PC-3 (cell line): ENCODE measurements around the gene ITGB1. TPM values are rescaled to one million over a fixed set of nuclear protein-coding genes. Genes with fewer than 3 reads are reported as not detected.
A peak's percentile ranks its signal among the peaks of the same experiment; 100 is the strongest.

Source experiments
- ATAC-seq: fragments of 200-7000 bp; cut with Tn5 transposase; 2 replicates; pipeline ENCODE4 v1.9.1; 2020; ENCODE audit warnings: mild to moderate bottlenecking, moderate library complexity
- BruUV-seq: library from RNA; stranded (reverse); fragments of 400-500 nt; replicated peaks from 2 replicates; lab custom pipeline; 2021; lab: Mats Ljungman, UMichigan
- CTCF ChIA-PET: fragments of 300-600 bp; sonication (Branson Sonifier 250); formaldehyde crosslinking; loops from one replicate; lab custom pipeline; 2022; ENCODE audit warnings: antibody characterized with exemption; lab: Charles Lee
- POLR2A ChIA-PET: fragments of 300-600 bp; sonication (Branson Sonifier 250); formaldehyde crosslinking; loops from one replicate; lab custom pipeline; 2022; ENCODE audit warnings: antibody characterized with exemption; ENCODE audit not compliant: unreplicated experiment; lab: Charles Lee
- DNase-seq: peaks from one replicate; pipeline ENCODE4 v3.0.0-alpha.2; 2015
- H2AFZ ChIP-seq: fragments of 300-600 bp; sonication (generic); 2 replicates; pipeline ENCODE4 v1.6.0; 2016; ENCODE audit warnings: antibody characterized with exemption, low read length
- H3F3A ChIP-seq: fragments of 300-600 bp; sonication (generic); one replicate; pipeline ENCODE4 v1.6.0; 2017; ENCODE audit warnings: antibody characterized with exemption, low read length, control low read depth, mild to moderate bottlenecking; ENCODE audit not compliant: unreplicated experiment
- H3K27ac ChIP-seq: fragments of 300-600 bp; sonication (generic); 2 replicates; pipeline ENCODE4 v1.5.1; 2016; ENCODE audit warnings: mild to moderate bottlenecking, low read length
- H3K27me3 ChIP-seq: fragments of 300-600 bp; sonication (generic); 2 replicates; pipeline ENCODE4 v1.6.1; 2016; ENCODE audit warnings: low read length, mixed read lengths
- H3K36me3 ChIP-seq: fragments of 300-600 bp; sonication (generic); 2 replicates; pipeline ENCODE4 v1.6.1; 2016; ENCODE audit warnings: low read depth, mixed run types, low read length, mixed read lengths
- H3K4me1 ChIP-seq: fragments of 300-600 bp; sonication (generic); 2 replicates; pipeline ENCODE4 v1.5.1; 2016; ENCODE audit warnings: low read length; ENCODE audit not compliant: insufficient read depth
- H3K4me2 ChIP-seq: fragments of 300-600 bp; sonication (generic); 2 replicates; pipeline ENCODE4 v1.6.0; 2016; ENCODE audit warnings: low read length
- H3K4me3 ChIP-seq: fragments of 300-600 bp; sonication (generic); 2 replicates; pipeline ENCODE4 v1.5.1; 2016; ENCODE audit warnings: mild to moderate bottlenecking, low read length, mixed read lengths
- H3K79me2 ChIP-seq: fragments of 300-600 bp; sonication (generic); 2 replicates; pipeline ENCODE4 v1.6.1; 2017; ENCODE audit warnings: low read length, mixed read lengths
- H3K9ac ChIP-seq: fragments of 300-600 bp; sonication (generic); 2 replicates; pipeline ENCODE4 v1.6.0; 2016; ENCODE audit warnings: mild to moderate bottlenecking, low read length
- H3K9me2 ChIP-seq: fragments of 300-600 bp; sonication (generic); replicated peaks from 2 replicates; pipeline ENCODE4 v1.6.1; 2016; ENCODE audit warnings: mixed run types, low read length, mixed read lengths
- H3K9me3 ChIP-seq: fragments of 300-600 bp; sonication (generic); 2 replicates; pipeline ENCODE4 v1.6.1; 2016; ENCODE audit warnings: low read length, mixed read lengths
- H4K20me1 ChIP-seq: fragments of 300-600 bp; sonication (generic); 2 replicates; pipeline ENCODE4 v1.6.1; 2016; ENCODE audit warnings: low read length, mixed read lengths
- CTCF ChIP-seq: fragments of 300-600 bp; sonication (generic); conservative IDR thresholded peaks from 2 replicates; pipeline ENCODE4 v1.5.1; 2017; ENCODE audit warnings: antibody characterized with exemption, low read depth, mild to moderate bottlenecking, low read length
- EZH2 ChIP-seq: fragments of 300-600 bp; sonication (generic); IDR thresholded peaks from one replicate; pipeline ENCODE4 v1.6.1; 2017; ENCODE audit warnings: antibody characterized with exemption, mild to moderate bottlenecking, low read length; ENCODE audit not compliant: unreplicated experiment
- EZH2phosphoT487 ChIP-seq: fragments of 300-600 bp; sonication (generic); IDR thresholded peaks from 2 replicates; pipeline ENCODE4 v1.6.1; 2018; ENCODE audit warnings: mild to moderate bottlenecking, antibody characterized with exemption, low read length, borderline replicate concordance
- intact Hi-C: fragments of 100-400 bp; cut with micrococcal nuclease; formaldehyde crosslinking; loops from 2 replicates; pipeline ENCODE4 v1.9.0; 2023
- total RNA-seq: library from RNA; depleted of rRNA; stranded (reverse); fragments of >200 nt; gene quantifications from 2 replicates; pipeline ENCODE4 v1.2.3, GENCODE V29; 2014

ITGB1 gene
- total RNA-seq, 1 experiment from 2014 or later, result 1,010 TPM

DNA sequence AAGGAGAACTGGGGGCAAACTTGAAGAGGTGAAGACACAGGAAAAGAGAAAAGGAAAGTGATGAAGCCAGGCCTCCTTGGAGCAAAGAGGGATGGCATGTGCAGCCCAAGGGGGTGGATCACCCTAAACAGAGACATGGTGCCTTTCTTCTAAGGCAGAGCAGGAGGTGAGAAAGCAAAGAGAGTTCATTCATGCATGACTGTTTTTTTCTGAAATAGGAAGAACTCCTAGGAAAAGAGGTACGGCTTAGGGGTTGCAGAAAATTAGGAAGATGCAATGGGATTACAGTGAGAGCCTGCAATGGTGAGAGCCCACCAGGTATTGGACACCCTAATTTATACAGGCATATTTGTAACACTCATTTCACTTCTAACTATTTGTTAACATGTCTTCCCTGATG, 15.9 kb downstream of the ITGB1 start:
- no peak overlapping the region for H3K4me2 ChIP-seq
- H3K9ac ChIP-seq, result no peak overlapping the region
- no peak for ATAC-seq
- TF ChIP-seq EZH2phosphoT487 (no peak), EZH2 (no peak), CTCF (no peak)
- H2AFZ ChIP-seq, result no peak overlapping the region
- H3K4me1 ChIP-seq, result peaks cover 63% of the 10 kb centered on the region
- BruUV-seq, result no TSS peak
- peaks cover 43% of the 10 kb centered on the region for H3K36me3 ChIP-seq
- DNase-seq, result no peak
- H4K20me1 ChIP-seq, result peaks cover 94% of the 10 kb centered on the region
- H3K9me2 ChIP-seq, result no peaks in the 10 kb centered on the region
- no peak overlapping the region for H3K27ac ChIP-seq
- no peaks in the 10 kb centered on the region for H3K27me3 ChIP-seq
- ChIA-PET CTCF (no interaction called here), POLR2A (no interaction called here)
- intact Hi-C loops, result no loop called here
- H3K4me3 ChIP-seq, result no peak overlapping the region
- H3F3A ChIP-seq, result peaks cover 20% of the 10 kb centered on the region
- H3K9me3 ChIP-seq, result no peaks in the 10 kb centered on the region
- peaks cover 100% of the 10 kb centered on the region for H3K79me2 ChIP-seq

GRCh38 chr10:32941357-32941756, 16.7 kb downstream of the ITGB1 start:
- Histone ChIP-seq H3K4me3 (no peak overlapping the region), H3K9ac (no peak overlapping the region), H2AFZ (no peak overlapping the region), H3K9me2 (no peaks in the 10 kb centered on the region), H3K9me3 (no peaks in the 10 kb centered on the region), H4K20me1 (peaks cover 97% of the 10 kb centered on the region), H3K4me2 (no peak overlapping the region), H3F3A (peaks cover 20% of the 10 kb centered on the region), H3K79me2 (peaks cover 100% of the 10 kb centered on the region), H3K36me3 (peaks cover 43% of the 10 kb centered on the region), H3K4me1 (peaks cover 58% of the 10 kb centered on the region), H3K27me3 (no peaks in the 10 kb centered on the region), H3K27ac (no peak overlapping the region)
- ATAC-seq (no peak), DNase-seq (no peak)
- BruUV-seq, result no TSS peak
- ChIA-PET CTCF (no interaction called here), POLR2A (no interaction called here)
- intact Hi-C loops, result no loop called here
- no peak for TF ChIP-seq EZH2
- TF ChIP-seq EZH2phosphoT487, result no peak

- H3K9me2 ChIP-seq, result no peaks in the 10 kb centered on the region
- peaks cover 18% of the 10 kb centered on the region for H3F3A ChIP-seq
- H3K36me3 ChIP-seq, result peaks cover 48% of the 10 kb centered on the region
- no peak for ATAC-seq
- POLR2A ChIA-PET, result no interaction called here
- no peak for TF ChIP-seq CTCF
- TF ChIP-seq EZH2phosphoT487, result no peak
- TF ChIP-seq EZH2, result no peak
- no peak overlapping the region for H2AFZ ChIP-seq
- H3K79me2 ChIP-seq, result peaks cover 100% of the 10 kb centered on the region
- no peak overlapping the region for H3K4me3 ChIP-seq
- no peak overlapping the region for H3K9ac ChIP-seq
- peaks cover 51% of the 10 kb centered on the region for H3K4me1 ChIP-seq
- no peaks in the 10 kb centered on the region for H3K27me3 ChIP-seq
- no TSS peak for BruUV-seq
- H3K27ac ChIP-seq, result 0 out of 2 replicates have a peak overlapping the region, but pooled peaks have one; percentile 1
- intact Hi-C loops, result no loop called here
- H4K20me1 ChIP-seq, result peaks cover 97% of the 10 kb centered on the region
- H3K9me3 ChIP-seq, result no peaks in the 10 kb centered on the region
- H3K4me2 ChIP-seq, result peak overlapping the region; percentile 12
- DNase-seq, result no peak
- CTCF ChIA-PET, result no interaction called here
Observed at GRCh38 chr10:32940321-32941301, 17.4 kb downstream of the ITGB1 start.
